22Rv1 (cell line): ENCODE results near the gene TIGIT.

Experiments
- H3K27ac ChIP-seq: fragments of 450-650 bp; 2 replicates; pipeline ENCODE4 v1.5.1; 2017
- ZFX ChIP-seq: fragments of 450-650 bp; IDR thresholded peaks from 2 replicates; pipeline ENCODE4 v1.6.1; 2017; ENCODE audit warnings: antibody characterized with exemption, borderline replicate concordance
- TF ChIP-seq, protein P1 (sequence below): fragments of 450-650 bp; IDR thresholded peaks from 2 replicates; pipeline ENCODE4 v1.5.1; 2017; ENCODE audit warnings: mild to moderate bottlenecking

The TIGIT gene

DNA sequence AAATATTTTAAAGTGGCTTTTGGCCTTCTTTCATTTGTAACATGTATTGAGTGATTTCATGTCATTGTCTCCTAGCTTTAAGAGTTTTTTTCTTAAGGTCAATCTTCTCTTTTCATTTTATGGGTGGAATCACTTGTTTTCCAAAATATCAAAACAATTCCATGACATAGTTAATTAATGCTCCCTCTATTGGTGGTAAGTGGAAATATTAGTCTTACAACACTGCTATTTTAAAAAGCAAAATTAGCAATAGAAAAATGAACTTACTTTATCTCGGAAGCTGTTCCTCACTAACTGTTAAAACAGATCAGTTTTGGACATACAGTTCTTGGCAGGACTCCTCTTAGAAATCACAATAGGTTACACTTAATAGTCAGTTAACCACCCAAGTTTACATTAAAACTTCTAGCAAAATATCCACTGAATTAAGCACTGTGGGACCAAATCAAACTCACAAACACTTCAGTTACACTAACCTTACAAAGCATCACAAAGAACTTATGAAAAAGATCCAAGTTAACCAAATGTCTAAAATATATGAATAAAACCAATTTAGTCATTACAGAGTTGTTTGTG is 42.4 kb downstream of the TIGIT start:
- TF ChIP-seq, protein P1, sequence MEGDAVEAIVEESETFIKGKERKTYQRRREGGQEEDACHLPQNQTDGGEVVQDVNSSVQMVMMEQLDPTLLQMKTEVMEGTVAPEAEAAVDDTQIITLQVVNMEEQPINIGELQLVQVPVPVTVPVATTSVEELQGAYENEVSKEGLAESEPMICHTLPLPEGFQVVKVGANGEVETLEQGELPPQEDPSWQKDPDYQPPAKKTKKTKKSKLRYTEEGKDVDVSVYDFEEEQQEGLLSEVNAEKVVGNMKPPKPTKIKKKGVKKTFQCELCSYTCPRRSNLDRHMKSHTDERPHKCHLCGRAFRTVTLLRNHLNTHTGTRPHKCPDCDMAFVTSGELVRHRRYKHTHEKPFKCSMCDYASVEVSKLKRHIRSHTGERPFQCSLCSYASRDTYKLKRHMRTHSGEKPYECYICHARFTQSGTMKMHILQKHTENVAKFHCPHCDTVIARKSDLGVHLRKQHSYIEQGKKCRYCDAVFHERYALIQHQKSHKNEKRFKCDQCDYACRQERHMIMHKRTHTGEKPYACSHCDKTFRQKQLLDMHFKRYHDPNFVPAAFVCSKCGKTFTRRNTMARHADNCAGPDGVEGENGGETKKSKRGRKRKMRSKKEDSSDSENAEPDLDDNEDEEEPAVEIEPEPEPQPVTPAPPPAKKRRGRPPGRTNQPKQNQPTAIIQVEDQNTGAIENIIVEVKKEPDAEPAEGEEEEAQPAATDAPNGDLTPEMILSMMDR, result peak; percentile 76
- no peak for TF ChIP-seq ZFX
- H3K27ac ChIP-seq, result no peak overlapping the region

DNA sequence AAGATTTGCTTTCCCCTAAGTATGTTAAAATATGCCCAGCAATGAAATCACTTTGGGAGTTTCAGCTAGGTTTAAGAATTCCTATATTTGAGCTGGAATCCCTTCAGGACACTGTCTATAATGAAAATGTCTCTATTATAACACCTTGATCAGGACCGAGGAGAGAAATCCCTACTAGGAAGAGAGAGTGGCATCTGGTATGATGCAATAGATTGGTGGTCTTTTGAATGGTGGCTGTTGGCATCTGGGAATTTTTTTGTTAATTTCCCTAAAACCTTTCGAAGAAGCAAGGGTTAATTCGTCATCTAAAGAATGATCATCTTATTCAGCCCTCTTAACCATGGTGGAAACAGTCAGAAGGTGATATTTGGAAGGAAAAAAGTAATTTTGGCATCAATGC is 43.0 kb downstream of the TIGIT start:
- H3K27ac ChIP-seq, result no peak overlapping the region
- TF ChIP-seq ZFX, result no peak
- TF ChIP-seq, protein P1, result no peak

DNA sequence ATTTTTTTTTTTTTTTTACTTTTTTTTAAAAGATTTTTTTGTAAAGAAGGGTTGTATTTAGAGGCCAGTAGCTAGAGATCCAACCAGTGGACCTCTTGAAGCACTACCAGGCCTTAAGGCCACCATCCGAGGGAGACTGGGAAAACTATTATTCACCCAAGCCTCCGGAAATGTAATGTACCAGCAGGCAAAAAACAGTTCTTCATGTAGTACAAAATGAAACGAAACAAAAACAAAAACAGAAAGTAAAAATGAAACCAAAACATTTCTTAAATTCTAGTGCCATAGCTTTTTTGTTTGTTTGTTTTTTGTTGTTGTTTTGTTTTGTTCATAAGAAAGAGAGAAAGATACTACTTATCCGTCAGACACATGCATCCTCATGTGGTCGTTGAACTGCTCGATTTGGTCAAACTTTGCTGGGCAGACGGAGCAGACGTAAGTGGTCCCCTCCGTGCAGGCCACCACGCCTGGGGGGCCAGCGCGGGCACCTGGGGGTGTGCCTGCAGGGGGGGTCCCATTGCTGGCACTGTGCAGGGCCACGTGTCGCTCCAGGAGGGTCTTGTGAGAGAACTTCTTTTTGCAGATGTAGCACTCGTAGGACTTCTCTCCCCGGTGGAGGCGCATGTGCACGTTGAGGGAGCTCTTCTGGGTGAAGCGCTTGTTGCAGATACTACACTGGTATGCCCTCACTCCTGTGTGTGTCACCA is 45.0 kb downstream of the TIGIT start:
- no peak overlapping the region for H3K27ac ChIP-seq
- TF ChIP-seq ZFX, result no peak
- TF ChIP-seq, protein P1, result no peak

DNA sequence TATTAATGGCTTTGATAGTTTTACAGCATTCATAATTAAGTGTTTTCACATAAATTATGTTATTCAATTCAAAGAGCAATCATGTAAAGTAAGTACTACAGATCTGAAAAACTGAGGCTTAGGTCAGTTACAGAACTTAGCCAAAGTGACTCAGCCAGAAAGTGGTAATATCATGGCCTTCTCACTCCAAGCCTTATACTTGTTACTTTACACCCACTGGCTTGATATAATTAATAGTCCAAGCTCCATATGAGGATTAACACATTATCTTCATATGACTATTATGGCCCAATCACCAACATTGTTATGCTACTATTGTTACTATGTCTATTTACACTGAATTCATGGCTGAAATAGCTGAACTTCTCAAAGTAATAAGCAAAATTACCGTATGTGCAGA is 50.7 kb downstream of the TIGIT start:
- H3K27ac ChIP-seq, result no peak overlapping the region
- no peak for TF ChIP-seq ZFX
- TF ChIP-seq, protein P1, result no peak

DNA sequence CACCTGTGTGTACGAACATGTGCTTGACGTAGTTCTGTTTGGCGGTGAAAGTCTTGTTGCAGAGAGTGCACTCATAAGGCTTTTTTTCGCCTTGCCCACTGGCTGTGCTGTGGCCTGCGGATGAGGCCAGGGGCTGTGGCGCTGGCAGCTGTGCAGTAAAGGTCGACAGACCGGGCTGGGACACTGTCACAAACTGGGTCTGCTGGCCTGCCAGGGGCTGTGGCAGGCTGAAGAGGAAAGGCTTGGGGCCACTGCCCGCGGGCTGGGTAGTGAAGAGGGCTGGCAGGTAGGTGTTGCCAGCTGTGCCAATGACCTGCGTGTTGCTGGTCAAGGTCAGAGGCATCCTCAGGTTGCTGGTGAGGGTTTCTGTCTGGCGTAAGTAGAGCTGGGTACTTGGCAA is 56.4 kb downstream of the TIGIT start:
- no peak overlapping the region for H3K27ac ChIP-seq
- no peak for TF ChIP-seq ZFX
- TF ChIP-seq, protein P1, result no peak

DNA sequence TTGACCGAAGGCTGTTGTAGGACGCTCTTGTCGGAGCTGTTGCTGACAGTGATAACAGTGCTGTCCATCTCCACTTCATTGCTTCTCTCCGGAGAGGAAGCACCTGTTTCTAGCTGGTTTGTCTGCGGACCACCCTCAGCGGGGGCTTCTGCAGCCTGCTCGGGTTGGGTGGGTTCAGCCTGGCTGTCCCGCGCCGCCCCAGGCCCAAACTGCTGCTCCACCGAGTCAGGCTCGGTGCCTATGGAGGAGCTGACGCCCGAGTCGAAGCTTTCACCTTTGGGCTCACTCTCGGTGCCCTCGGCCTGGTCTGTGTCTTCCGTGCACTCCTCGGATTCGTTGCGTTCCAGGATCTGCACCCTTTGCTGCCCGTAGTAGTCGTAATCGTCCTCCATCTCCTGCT is 56.9 kb downstream of the TIGIT start:
- H3K27ac ChIP-seq, result no peak overlapping the region
- TF ChIP-seq, protein P1, result no peak
- TF ChIP-seq ZFX, result no peak

DNA sequence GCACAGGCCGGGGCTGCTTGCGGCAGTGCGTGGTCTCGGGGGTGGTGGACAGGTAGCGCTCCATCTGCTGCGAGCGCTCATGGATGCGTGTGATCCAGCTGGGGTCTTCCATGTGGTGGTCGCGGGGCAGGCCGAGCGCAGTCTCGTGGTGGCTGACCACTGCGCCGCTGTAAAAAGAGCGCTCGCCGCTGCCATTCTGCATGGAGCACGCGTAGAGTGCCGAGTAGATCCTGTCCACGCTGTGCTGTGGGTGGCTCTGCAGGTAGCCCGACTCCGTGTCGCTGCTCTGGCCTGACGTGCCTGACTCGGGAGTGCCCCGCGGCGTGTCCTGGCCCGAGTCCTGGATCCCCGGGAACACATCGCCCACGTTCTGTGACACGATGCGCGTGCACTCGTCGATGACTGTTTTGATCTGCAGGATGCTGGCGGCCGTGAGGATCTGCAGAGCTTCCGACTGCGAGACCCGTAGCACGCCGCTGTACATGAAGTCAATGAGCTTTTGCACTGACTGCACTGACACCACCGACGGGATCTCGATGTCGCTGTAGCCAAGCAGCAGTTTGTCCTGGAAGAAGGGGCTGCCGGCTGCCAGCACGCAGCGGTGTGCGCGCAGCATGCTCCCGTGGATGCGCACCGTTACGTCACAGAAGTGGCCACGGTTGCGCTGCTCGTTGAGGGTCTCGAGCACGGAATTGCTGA is 57.4 kb downstream of the TIGIT start:
- TF ChIP-seq, protein P1, result no peak
- TF ChIP-seq ZFX, result no peak
- H3K27ac ChIP-seq, result no peak overlapping the region
